Renal pelvis (tissue), 12 donors: ENCODE results near the gene TNPO2. TPM values are rescaled to one million over a fixed set of nuclear protein-coding genes. Genes with fewer than 3 reads are reported as not detected.

ENCODE experiments used
- DNase-seq: peaks from one replicate; pipeline ENCODE4 v3.0.0-alpha.2; 2013
- long read RNA-seq, 16 experiments: transcript quantifications; one replicate each; lab custom pipeline, GENCODE V29; 2026
- polyA plus RNA-seq, 3 donors: library from polyadenylated mRNA; unstranded; fragments of 120-200 nt; gene quantifications; one replicate each; pipeline ENCODE4 v1.2.1, GENCODE V29; 2013; ENCODE audit not compliant: insufficient read length in 3 of 3

The TNPO2 gene
- polyA plus RNA-seq: 10 to 100 TPM; 73.6 to 96.4 (median 81.7) TPM
- long read RNA-seq, donor 1, partial matches to known transcripts: 6 of 11 reads
- long read RNA-seq, donor 1, other reads (novel, unspliced or antisense): 5 of 11 reads
- long read RNA-seq, donor 2, partial matches to known transcripts: 8 of 9 reads
- long read RNA-seq, donor 2, other reads (novel, unspliced or antisense): 0 of 9 reads
- long read RNA-seq, donor 3, partial matches to known transcripts: 5 of 5 reads
- long read RNA-seq, donor 3, other reads (novel, unspliced or antisense): 0 of 5 reads
- long read RNA-seq, donor 4, full-length matches to known transcripts: 3 of 8 reads
- long read RNA-seq, donor 4, partial matches to known transcripts: 5 of 8 reads
- long read RNA-seq, donor 4, other reads (novel, unspliced or antisense): 0 of 8 reads
- long read RNA-seq, donor 5: 0 reads
- long read RNA-seq, donor 6, partial matches to known transcripts: 12 of 12 reads
- long read RNA-seq, donor 6, other reads (novel, unspliced or antisense): 0 of 12 reads
- long read RNA-seq, donor 7, partial matches to known transcripts: 114 of 178 reads
- long read RNA-seq, donor 7, other reads (novel, unspliced or antisense): 60 of 178 reads
- long read RNA-seq, donor 8: 0 reads
- long read RNA-seq, donor 9, full-length matches to known transcripts: 1 of 6 reads
- long read RNA-seq, donor 9, partial matches to known transcripts: 5 of 6 reads
- long read RNA-seq, donor 9, other reads (novel, unspliced or antisense): 0 of 6 reads
- long read RNA-seq, donor 10, full-length matches to known transcripts: 1 of 6 reads
- long read RNA-seq, donor 10, partial matches to known transcripts: 5 of 6 reads
- long read RNA-seq, donor 10, other reads (novel, unspliced or antisense): 0 of 6 reads
- long read RNA-seq, donor 11, partial matches to known transcripts: 5 of 6 reads
- long read RNA-seq, donor 11, other reads (novel, unspliced or antisense): 0 of 6 reads
- long read RNA-seq, donor 12, full-length matches to known transcripts: 4 of 4 reads
- long read RNA-seq, donor 12, partial matches to known transcripts: 0 of 4 reads
- long read RNA-seq, donor 12, other reads (novel, unspliced or antisense): 0 of 4 reads
- long read RNA-seq, donor 13, full-length matches to known transcripts: 1 of 1 reads
- long read RNA-seq, donor 13, partial matches to known transcripts: 0 of 1 reads
- long read RNA-seq, donor 13, other reads (novel, unspliced or antisense): 0 of 1 reads
- long read RNA-seq, donor 14: 0 reads
- long read RNA-seq, donor 15: 0 reads
- long read RNA-seq, donor 16, full-length matches to known transcripts: 3 of 16 reads
- long read RNA-seq, donor 16, partial matches to known transcripts: 13 of 16 reads
- long read RNA-seq, donor 16, other reads (novel, unspliced or antisense): 0 of 16 reads

- peak; percentile 70 for DNase-seq
Observed at GRCh38 chr19:12723641-12724426, at the start of gene TNPO2. TNPO2 (minus strand) TSS chr19:12723932; CDS start chr19:12720977, 2,955 bp downstream.

- DNase-seq: no peak
Observed at GRCh38 chr19:12772323-12772722, 48.6 kb upstream of the TNPO2 start.

- DNase-seq: no peak
Observed at GRCh38 chr19:12770922-12771321, 47.2 kb upstream of the TNPO2 start.

- DNase-seq: no peak
Observed at GRCh38 chr19:12769689-12770088, 46.0 kb upstream of the TNPO2 start.

GRCh38 chr19:12767666-12768065 is 43.9 kb upstream of the TNPO2 start:
- DNase-seq: no peak

GRCh38 chr19:12767150-12767549 is 43.4 kb upstream of the TNPO2 start:
- DNase-seq: no peak

- DNase-seq: peak; percentile 80
Observed at GRCh38 chr19:12766051-12766521, 42.4 kb upstream of the TNPO2 start.

GRCh38 chr19:12764698-12765097 is 41.0 kb upstream of the TNPO2 start:
- no peak for DNase-seq

- no peak for DNase-seq
Observed at GRCh38 chr19:12763100-12763499, 39.4 kb upstream of the TNPO2 start.

GRCh38 chr19:12759686-12760085 is 36.0 kb upstream of the TNPO2 start:
- no peak for DNase-seq

- no peak for DNase-seq
Observed at GRCh38 chr19:12757544-12758274, 34.0 kb upstream of the TNPO2 start.

- no peak for DNase-seq
Observed at GRCh38 chr19:12756150-12756883, 32.6 kb upstream of the TNPO2 start.

- DNase-seq: no peak
Observed at GRCh38 chr19:12754465-12755196, 30.9 kb upstream of the TNPO2 start.

- no peak for DNase-seq
Observed at GRCh38 chr19:12752056-12752781, 28.5 kb upstream of the TNPO2 start.

- DNase-seq: no peak
Observed at GRCh38 chr19:12751635-12752034, 27.9 kb upstream of the TNPO2 start, which contains the start of gene BEST2. BEST2 (plus strand) TSS chr19:12751791; CDS start chr19:12752593, 802 bp downstream.

GRCh38 chr19:12750851-12751250 is 27.1 kb upstream of the TNPO2 start:
- DNase-seq: no peak

GRCh38 chr19:12749938-12750521 is 26.3 kb upstream of the TNPO2 start:
- DNase-seq: no peak
